Measurements from ENCODE around the gene LONRF3.

LONRF3 gene

DNA sequence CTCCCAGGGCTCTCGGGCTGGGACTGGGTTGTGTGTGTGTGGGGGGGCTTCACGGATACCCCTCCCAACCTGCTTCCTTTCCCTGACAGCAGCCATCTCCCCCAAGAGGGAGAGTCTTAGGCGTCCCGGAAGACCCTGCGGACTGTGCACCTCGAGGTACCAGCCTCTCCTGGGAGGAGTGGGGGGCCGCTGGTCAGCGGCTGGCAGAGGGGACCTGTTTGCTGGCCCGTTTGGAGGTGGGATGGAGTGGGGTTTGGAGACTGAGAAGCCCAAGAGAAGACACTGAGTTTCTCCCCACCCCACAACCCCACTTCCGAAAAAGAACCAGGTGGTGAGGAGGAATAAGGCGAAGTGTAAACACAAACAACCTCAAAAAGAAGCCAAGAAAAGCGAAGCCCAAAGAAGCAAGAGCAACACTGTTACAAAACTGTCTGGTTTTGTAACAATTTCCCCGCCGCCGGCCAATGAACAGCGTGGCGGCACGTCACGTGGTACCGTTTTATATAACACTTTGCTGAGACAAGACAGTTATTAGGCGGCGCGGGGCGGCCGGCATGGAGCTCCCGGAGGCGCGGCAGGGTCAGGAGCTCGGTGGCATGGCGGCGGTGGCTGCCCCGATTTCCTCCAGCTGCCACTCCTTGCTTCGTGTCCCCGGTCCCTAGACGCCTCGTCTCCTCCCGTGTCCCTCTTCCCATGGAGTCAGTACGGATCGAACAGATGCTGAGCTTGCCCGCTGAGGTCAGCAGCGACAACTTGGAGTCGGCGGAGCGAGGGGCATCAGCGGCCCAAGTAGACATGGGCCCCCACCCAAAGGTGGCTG lies at the start of gene LONRF3:
LONRF3 (plus strand) TSS at position 531 of the 820 bp plus-strand sequence; CDS start at position 694, 163 bp downstream.
- DNase-seq: peak; percentile 66 to 68

DNA sequence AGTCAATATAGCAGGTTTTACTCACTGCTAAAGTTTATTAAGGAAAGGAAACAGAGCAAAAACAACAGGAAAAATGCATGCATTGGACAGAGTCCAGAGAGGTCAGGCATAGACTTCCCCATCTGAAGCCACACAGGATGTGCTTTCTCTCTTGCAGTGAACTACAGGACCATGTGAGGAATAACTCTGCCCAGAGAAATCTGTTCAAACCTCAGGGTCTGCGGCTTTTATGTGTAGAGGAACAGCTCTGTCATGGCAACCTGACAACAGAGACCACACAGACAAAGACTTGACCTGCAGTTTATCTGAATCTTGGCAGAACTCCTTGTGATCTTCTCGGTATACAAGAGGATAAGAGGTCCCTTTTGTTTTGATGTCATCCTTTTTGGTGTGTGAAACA lies 46.3 kb upstream of the LONRF3 start:
- no peak for DNase-seq

DNA sequence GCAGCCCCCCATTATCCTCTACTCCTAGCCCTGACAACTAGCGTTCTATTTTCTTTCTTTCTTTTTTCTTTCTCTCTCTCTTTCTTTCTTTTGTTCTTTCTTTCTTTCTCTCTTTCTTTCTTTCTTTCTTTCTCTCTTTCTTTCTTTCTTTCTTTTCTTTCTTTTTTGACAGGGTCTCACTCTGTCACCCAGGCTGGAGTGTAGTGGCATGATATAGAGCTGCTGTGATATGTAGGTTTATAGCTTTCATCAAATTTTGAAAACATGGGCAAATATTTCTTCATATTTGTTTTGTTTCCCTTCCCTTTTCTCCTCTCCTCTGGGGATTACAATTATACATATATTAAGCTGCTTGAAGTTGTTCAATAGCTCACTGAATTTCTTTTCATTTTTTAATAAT lies 39.1 kb upstream of the LONRF3 start:
- no peak for DNase-seq

DNA sequence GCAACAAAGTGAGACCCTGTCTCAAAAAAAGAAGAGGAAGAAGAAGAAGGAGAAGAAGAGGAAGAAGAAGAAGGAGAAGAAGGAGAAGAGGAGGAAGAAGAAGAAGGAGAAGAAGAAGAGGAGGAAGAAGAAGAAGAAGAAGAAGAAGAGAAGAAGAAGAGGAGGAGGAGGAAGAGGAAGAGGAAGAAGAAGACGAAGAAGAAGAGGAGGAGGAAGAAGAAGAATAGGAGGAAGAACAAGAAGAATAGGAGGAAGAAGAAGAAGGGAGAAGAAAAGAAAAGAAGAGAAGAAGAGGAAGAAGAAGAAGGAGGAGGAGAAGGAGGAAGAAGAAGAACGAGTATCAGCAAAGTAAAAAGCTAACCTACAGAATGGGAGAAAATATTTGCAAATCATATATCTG lies 33.3 kb upstream of the LONRF3 start:
- DNase-seq: no peak

DNA sequence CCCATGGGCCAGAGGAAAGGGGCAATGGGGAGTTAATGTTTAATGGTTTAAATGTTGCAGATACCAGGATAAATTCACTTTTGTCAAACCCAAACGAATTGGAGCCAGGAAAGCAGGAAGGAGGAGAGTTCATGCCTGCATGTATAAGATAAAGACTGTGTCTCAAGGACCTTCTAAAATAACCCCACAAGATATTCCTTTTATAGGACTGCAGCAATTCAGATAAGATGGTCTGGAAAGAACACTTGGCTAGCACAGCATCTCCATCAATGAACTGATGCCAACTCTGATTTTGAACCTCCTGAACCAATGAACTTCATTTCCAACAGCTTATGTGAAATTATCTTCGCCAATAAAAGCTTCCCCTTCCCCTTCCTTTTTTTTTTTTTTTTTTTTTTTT lies 31.3 kb upstream of the LONRF3 start:
- no peak for DNase-seq

DNA sequence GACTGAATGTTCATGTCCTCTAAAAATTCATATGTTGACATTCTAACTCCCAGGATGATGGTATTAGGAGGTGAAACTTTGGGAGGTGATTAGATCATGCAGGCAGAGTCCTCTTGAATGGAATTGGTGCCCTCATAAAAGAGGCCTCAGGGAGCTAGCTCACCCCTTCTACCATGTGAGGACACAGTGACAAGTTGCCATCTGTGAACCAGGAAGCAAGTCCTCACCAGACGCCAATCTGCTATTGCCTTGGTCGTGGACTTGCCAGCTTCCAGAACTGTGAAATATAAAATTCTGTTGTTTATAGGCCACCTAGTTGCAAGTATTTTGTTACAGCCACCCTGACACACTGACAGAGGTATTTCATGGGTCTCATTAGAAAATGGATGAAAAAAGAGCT lies 28.5 kb upstream of the LONRF3 start:
- no peak for DNase-seq

DNA sequence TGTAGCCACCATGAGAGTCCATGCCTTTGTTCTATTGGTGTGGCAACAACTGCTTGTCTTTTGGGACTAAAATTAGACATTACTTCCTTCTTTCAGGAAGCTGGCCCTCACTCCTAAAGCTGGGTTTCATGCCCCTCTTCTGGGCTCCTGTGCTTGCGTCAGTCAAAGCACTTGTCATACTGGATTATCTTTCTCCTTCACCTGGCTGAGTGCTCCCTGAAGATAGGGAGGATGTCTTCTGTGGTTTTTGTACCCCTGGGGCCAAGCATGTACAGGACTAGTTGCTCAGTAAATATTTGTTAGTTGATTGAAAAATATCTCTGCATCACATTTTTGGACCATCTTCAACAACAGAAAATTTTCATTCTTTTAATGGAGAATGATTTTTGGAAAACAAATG lies 26.1 kb upstream of the LONRF3 start:
- no peak for DNase-seq

DNA sequence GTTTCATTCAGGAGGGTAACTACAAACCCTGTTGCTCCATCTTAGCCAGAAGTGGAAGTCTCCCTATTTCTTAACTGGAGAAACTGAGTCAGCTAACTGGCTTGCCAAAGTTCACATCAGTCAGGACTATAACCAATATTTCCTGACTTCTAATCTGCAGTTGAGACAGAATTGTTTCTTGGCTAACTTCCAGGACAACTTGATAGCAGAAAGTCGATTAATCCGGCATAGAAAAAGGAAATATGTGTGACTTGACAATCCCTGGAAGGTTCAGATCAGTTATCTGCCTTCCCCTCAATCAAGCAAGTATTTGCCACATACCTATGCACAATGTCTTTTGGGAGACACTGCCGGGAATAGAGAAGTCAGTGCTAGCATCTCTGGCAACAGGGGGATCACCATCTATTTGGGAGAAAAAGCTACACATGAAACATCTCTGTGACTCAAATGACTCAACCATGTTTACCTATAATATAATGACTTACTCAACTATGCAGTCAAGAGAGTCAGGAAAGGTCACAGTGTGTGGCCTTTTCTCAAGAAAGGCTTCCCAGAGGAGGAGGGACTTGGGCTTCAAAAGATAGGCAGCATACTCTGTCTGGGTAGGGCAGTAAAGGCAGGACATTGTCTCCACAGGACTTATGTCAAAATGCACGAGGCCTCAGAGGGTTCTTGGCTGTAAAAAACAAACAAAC lies 12.4 kb upstream of the LONRF3 start:
- DNase-seq: no peak

DNA sequence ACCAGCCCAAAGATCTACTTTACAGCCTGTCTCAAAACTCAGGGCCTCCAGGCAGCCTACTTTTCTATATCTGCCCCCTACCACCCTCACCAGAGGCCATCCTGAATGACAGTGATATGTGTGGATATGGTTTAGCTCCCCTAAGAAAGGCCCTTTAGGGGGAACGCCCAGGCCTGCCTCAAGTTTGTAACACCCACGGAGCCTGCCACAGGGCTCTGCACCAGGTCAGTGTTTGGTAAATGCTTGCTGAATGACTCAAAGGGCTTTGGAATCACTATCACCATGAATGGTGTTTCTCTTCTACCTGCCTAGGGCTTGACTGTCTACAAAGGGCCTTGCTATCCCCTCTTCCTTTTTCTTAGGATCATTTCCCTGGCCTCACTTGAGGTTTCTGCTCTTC lies 11.3 kb upstream of the LONRF3 start:
- DNase-seq: no peak

DNA sequence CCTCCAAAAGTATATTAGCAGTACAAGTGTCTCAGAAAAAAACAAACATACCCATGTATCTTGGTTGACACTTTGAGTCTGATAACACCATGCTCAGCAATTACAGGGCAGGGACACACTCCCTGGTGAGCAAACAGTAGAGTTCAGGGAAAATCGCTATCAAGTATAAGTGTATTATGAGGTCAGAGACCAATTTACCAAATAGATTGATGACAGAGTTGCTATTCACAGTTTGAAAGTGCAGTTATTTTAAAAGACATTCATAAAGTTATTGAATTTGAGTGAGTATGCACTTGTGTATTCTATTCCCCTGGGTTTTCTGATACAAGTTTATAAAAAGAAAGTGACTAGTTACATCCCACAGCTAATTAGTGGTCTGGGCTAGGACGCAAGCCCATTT lies 10.2 kb upstream of the LONRF3 start:
- no peak for DNase-seq

DNA sequence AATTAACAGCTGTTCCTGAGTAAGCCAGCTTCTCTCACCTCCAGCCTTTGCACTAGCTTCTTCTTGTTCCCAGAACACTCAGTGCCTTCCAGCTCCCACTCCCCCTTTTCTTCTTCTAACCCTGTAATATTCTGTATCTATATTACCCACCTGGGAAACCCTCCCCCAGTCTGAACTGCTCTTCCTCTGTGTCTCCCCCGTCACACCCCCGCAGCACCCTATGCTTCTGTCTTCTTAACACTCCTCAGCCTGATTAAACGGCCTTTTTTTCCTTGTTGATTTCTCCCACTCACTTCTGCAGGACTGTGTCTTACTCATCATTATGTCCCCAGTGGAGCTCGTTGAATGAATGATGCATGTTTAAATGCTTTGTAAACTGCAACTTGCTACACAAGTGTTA lies 9.0 kb upstream of the LONRF3 start:
- no peak for DNase-seq

DNA sequence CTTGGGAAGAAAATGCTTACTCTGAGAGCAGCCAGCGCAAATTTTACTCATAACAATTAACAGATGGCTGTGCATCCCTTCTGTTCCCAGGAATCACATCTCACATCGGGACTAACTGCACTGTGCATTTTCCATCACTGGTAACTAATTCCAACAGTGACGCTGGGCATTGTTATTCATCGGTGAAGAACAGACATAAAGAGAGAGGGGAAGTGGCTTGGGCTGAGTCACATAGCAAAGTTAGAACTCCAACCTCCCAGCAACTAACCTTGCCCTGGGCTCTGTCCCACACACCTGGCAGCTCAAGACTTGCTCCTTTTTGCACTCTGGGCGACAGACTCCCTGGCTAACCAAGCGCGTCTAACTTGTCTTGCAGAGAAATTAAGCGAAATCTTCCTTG lies 6.4 kb upstream of the LONRF3 start:
- DNase-seq: no peak

DNA sequence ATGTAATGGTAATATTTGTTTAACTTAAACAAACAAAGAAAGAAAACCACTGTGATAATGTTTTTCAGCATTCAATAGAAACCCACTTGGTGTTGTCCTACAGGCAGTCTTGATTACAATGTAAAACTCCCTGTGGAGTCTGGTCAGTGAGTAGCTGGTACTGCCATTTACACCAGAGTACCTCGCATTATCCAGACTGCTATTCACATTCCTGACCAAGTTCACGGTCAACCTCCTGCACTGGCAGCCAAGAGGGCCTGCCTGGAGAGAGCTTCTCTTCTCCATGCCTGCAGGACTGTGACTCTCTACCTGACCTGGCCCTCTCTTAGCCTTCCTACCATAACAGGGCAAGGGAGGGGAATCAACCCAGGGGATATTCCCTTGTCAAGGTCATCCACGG lies 2.9 kb upstream of the LONRF3 start:
- DNase-seq: no peak

DNA sequence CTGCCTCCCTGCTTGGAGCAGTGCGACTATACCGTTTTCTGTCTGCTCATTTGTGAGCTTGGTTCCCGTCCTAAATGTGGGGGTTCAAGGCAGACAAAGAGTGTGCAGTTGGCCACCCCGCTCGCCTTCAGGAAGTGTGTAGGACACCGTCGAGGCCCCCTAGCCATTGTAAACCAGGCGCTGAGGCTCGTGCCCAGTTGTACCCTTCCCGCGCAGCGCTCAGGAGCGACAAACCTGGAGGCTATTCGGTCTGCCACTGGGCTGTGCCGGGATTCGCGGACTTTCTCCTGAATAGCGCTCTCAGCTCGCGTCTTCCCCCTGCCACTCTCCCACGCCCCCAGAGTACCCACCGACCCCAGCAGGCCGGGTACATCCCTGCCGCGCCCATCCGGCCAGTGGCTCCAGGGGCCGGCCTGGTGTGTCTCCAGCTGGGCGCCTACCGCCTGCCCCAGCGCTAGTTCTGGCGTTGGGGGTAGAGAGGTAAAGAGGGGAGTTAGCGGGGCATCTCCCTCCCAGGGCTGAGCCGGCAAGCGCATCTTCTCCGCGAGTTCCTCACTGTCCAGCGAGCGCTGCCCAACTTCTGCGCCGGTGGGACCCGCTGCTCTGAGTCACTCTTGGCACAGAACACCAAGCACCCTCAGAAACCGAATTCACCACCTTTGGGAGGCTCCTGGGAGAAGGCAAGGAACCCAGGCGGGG lies 880 bp upstream of the LONRF3 start:
- no peak for DNase-seq

DNA sequence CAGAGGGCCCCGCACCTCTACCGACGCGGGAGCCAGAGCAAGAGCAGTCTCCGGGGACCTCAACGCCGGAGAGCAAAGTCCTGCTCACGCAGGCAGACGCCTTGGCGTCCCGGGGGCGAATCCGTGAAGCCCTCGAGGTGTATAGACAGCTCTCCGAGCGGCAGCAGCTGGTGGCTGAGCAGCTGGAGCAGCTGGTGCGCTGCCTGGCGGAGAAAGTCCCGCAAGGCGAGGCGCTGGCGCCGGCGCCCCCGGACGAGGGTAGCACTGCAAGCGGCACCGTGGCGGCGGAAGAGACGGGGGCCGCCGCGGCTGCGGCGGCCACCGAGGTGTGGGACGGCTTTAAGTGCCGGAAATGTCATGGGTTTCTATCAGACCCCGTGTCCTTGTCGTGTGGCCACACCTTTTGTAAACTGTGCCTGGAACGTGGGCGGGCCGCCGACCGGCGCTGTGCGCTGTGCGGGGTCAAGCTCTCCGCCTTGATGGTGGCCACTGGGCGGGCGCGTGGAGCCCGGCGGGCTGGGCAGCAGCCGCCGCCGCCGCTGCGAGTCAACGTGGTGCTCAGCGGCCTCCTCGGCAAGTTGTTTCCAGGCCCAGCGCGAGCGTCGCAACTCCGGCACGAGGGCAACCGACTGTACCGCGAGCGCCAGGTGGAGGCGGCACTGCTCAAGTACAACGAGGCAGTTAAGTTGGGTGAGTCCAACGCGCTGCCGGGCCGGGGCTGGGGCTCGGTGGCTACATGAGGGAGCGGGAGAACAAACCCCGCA lies 672 bp downstream of the LONRF3 start:
- peak; percentile 48 to 50 for DNase-seq

DNA sequence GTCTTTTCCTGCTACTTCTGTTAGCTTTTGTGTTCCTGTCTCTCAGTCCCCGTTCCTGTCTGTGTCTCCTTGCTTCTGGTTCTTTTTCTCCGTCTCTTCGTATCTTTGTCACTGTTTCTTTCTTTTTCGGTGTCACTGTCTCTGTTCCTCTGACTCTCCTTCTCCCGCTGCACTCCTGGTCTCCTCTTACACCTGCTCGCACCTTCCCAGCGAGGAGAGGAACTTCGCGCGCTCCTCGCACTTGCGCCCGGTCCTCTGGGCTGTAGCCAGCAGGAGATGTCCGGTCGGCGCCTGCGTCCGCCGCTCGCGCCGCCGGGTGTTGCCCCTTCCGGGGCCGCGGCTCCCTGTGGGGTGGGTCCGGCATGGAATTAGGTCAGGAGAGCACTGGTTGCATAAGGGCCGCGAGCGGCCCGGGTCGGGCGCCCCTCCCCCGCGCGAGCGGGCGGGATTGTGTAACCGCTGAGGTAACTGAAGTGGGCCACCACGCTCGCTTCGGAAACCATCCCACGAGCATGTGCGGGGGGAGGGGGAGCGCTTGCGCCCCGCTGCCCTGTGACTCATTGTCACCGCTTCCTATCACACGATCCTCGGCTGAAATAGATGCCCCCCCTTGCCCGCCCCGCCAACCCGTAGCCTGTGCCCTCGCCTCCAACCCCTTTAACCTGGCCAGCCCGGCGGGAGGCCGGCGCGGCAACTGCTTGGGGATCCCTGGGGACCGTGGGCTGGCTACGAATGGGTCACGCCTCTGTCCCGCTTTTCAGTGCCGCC lies 1.6 kb downstream of the LONRF3 start:
- peak; percentile 72 to 73 for DNase-seq

DNA sequence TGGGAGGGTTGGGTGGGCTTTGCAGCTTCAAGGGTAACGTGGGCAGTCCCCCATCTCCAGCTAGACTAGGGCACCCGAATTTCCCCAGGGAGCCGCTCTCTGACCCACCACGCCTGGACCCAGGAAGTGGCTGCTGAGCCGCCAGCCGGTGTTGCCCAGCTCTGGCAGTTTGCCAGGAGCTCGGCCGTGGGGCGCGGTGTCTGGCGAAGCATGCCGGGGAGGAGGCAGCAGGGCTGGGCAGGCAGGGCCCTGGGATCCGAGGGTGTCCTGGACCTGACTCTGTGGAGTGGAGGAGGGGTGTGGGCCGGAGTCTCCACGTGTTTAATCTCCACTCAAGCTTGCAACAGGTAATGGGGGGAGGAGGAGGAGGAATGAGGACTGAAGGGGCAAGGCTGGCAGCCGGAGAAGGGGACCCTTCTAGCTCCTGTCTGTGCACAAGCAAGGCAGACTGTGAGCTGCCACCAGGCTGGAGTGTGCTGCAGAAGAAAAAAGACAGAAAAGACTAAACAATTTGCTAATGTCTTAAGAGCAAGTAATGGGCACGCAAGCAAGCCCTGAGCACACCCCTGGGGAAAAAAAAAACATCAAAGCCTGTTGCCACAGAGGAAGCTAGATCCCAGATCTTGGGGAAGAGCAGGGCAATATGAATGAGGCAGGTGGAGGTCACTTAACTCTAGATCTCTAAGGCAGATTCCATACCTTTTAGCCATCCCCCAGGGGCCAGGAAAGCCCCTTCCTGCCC lies 2.4 kb downstream of the LONRF3 start:
- peak; percentile 23 to 47 for DNase-seq

DNA sequence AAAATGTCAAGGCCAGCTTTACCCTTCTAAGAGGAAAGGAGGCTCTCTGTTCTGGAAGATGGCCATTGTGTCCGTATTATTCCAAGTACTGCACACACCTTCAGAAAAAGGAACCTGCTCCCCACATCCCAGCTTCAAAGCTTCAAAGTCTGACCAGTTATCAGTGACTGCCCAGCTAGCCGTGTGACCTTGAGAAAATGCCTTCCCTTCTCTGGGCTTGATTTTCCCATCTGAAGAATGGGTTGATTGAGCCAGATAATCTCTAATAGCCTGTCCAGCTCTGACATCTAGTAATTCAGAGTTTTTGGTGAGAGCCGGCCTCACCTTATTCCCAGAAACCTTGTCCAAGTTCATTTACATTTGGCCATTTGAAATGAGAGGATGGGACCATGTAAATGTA lies 3.0 kb downstream of the LONRF3 start:
- no peak for DNase-seq

DNA sequence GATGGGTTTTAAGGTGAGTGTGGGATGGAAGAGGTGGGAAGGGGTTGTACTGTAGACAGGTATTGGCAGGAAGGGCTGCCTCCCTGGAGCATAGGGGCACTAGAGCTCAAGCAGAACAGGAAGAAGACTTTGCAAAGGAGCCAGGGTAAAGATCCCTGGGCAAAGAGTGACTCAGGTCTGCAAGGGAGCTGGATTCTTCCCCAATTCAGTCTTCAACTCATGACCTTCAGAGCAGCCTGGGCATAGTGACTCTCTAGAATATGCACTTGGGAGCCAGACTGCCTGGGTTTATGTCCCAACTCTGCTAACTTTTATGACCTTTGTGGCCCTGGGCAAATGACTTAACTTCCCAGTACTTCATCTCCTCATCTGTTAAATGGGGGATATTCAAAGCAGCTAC lies 4.0 kb downstream of the LONRF3 start:
- no peak for DNase-seq

DNA sequence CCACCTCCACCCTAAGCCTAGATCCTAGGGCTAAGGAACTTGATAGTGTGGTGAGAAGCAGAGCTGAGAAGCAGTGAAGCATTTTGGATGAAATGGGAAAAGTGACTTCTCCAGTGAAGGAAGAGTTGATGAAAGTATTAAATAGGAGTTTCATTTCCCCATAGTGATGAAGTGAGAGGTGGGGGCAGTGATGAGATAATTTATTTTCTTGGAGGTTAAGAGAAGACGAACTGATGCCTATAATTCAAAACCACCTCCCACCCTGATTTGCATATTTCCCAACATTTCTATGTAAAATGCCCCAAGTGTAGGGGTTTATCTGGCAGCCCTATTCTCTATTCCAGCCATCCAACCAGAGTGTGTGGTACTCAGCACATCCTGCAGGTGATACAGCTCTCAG lies 6.3 kb downstream of the LONRF3 start:
- no peak for DNase-seq

DNA sequence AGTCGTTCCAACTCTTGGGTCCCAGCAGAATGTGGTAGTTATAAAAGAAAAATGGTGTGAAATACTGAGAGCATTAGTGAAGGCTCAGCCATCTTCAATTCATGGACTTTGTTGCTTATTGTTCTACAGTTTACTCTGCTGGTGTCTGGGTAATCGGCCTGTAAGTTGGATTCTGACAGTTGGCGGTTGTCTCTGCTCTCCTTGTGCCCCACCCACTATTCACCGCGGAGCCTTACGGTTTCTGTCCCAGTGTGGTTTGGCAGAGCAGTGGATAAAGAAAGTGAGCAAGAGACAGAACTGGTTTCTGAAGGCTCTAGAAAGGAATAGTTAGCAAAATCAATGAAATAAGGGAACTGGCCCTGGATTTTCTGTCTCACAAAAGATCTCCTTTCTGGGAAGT lies 9.1 kb downstream of the LONRF3 start:
- no peak for DNase-seq

DNA sequence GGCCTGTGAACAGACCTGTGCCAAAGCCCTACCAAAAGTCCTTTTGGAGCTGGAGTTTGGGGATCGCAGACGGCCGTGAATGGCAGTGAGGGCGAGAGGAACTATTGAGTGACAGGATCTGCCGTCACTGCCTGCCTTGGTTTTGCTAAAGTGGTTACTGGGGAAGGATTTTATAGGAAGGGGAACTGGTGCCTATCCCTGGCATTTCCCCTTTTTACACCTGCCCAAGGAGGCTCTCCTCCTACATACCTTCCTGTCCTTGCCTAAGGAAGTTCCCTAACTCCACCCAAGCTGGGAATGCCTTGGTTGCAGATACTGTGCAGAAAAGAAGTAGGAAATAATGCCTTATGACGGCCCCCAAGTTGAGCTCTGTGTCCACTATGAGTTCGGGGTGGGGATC lies 14.5 kb downstream of the LONRF3 start:
- DNase-seq: no peak
